H9 (cell line): Measurements from ENCODE around the gene POF1B. TPM values are rescaled to one million over a fixed set of nuclear protein-coding genes. Genes with fewer than 3 reads are reported as not detected.

Experiments used
- DNase-seq: peaks from one replicate; pipeline ENCODE4 v3.0.0-alpha.2; 2017
- H2AFZ ChIP-seq: one replicate; pipeline ENCODE4 v1.6.1; 2013; ENCODE audit warnings: mild to moderate bottlenecking, low read length, control low read depth, moderate library complexity
- H2AK5ac ChIP-seq: 2 replicates; pipeline ENCODE4 v1.6.1; 2013; ENCODE audit warnings: low read length, control low read depth, mixed read lengths; ENCODE audit not compliant: insufficient read length
- H2BK120ac ChIP-seq: one replicate; pipeline ENCODE4 v1.6.1; 2013; ENCODE audit warnings: low read depth, mild to moderate bottlenecking, low read length, control low read depth, inconsistent platforms; ENCODE audit not compliant: poor library complexity, severe bottlenecking
- H2BK12ac ChIP-seq: 2 replicates; pipeline ENCODE4 v1.6.1; 2013; ENCODE audit warnings: low read length, control low read depth, mixed read lengths, low read depth; ENCODE audit not compliant: insufficient read length
- H2BK15ac ChIP-seq: 2 replicates; pipeline ENCODE4 v1.6.1; 2013; ENCODE audit warnings: low read depth, low read length, control low read depth
- H2BK20ac ChIP-seq: one replicate; pipeline ENCODE4 v1.6.1; 2013; ENCODE audit warnings: low read depth, mild to moderate bottlenecking, low read length, control low read depth, inconsistent platforms; ENCODE audit not compliant: poor library complexity, severe bottlenecking
- H2BK5ac ChIP-seq: 2 replicates; pipeline ENCODE4 v1.6.1; 2013; ENCODE audit warnings: low read length, control low read depth, mixed read lengths; ENCODE audit not compliant: insufficient read length
- H3K14ac ChIP-seq: 2 replicates; pipeline ENCODE4 v1.6.1; 2013; ENCODE audit warnings: low read length, control low read depth; ENCODE audit not compliant: insufficient read depth
- H3K18ac ChIP-seq: 2 replicates; pipeline ENCODE4 v1.6.1; 2013; ENCODE audit warnings: low read depth, mild to moderate bottlenecking, mixed read lengths, low read length, control low read depth; ENCODE audit not compliant: insufficient read length
- H3K23ac ChIP-seq: 2 replicates; pipeline ENCODE4 v1.6.1; 2013; ENCODE audit warnings: low read length, control low read depth, mixed read lengths, low read depth; ENCODE audit not compliant: insufficient read length
- H3K23me2 ChIP-seq: 2 replicates; pipeline ENCODE4 v1.6.1; 2013; ENCODE audit warnings: low read depth, mild to moderate bottlenecking, mixed read lengths, low read length, control low read depth; ENCODE audit not compliant: insufficient read length, poor library complexity, severe bottlenecking
- H3K27ac ChIP-seq: 2 replicates; pipeline ENCODE4 v1.5.1; 2013; ENCODE audit warnings: low read length, control low read depth, mixed read lengths, low read depth; ENCODE audit not compliant: insufficient read length
- H3K27me3 ChIP-seq: 2 replicates; pipeline ENCODE4 v1.6.1; 2013; ENCODE audit warnings: low read length, control low read depth, inconsistent platforms; ENCODE audit not compliant: insufficient read depth
- H3K4ac ChIP-seq: 2 replicates; pipeline ENCODE4 v1.6.1; 2013; ENCODE audit warnings: low read depth, mild to moderate bottlenecking, control low read depth, inconsistent platforms, low read length, moderate library complexity
- H3K4me1 ChIP-seq: 2 replicates; pipeline ENCODE4 v1.6.1; 2013; ENCODE audit warnings: low read length, control low read depth, inconsistent platforms; ENCODE audit not compliant: insufficient read depth
- H3K4me2 ChIP-seq: 2 replicates; pipeline ENCODE4 v1.6.1; 2013; ENCODE audit warnings: low read length, control low read depth, mixed read lengths; ENCODE audit not compliant: insufficient read length, insufficient read depth
- H3K56ac ChIP-seq: 2 replicates; pipeline ENCODE4 v1.6.1; 2013; ENCODE audit warnings: low read depth, mild to moderate bottlenecking, mixed read lengths, low read length, control low read depth; ENCODE audit not compliant: insufficient read length
- H3K79me1 ChIP-seq: 2 replicates; pipeline ENCODE4 v1.6.1; 2013; ENCODE audit warnings: low read depth, mild to moderate bottlenecking, moderate library complexity, low read length, control low read depth, inconsistent platforms; ENCODE audit not compliant: insufficient read depth, poor library complexity, severe bottlenecking
- H3K79me2 ChIP-seq: 2 replicates; pipeline ENCODE4 v1.6.1; 2013; ENCODE audit warnings: low read length, control low read depth, inconsistent platforms; ENCODE audit not compliant: insufficient read depth
- H3K9ac ChIP-seq: 2 replicates; pipeline ENCODE4 v1.6.1; 2013; ENCODE audit warnings: low read length, control low read depth, mixed read lengths; ENCODE audit not compliant: insufficient read length; ENCODE audit errors: extremely low read depth
- H3K9me3 ChIP-seq: one replicate; pipeline ENCODE4 v1.6.1; 2013; ENCODE audit warnings: low read depth, low read length, inconsistent platforms; ENCODE audit not compliant: control insufficient read depth
- H3T11ph ChIP-seq: one replicate; pipeline ENCODE4 v1.6.1; 2013; ENCODE audit warnings: mild to moderate bottlenecking, low read length, control low read depth, inconsistent platforms
- H4K20me1 ChIP-seq: one replicate; pipeline ENCODE4 v1.6.1; 2013; ENCODE audit not compliant: control insufficient read depth, insufficient read length, insufficient read depth
- H4K5ac ChIP-seq: 2 replicates; pipeline ENCODE4 v1.6.1; 2013; ENCODE audit warnings: low read depth, mild to moderate bottlenecking, mixed read lengths, low read length, control low read depth; ENCODE audit not compliant: insufficient read length
- H4K8ac ChIP-seq: replicated peaks from 2 replicates; pipeline ENCODE4 v1.6.1; 2013; ENCODE audit warnings: low read length, control low read depth, mixed read lengths, low read depth; ENCODE audit not compliant: insufficient read length
- H4K91ac ChIP-seq: 2 replicates; pipeline ENCODE4 v1.6.1; 2013; ENCODE audit warnings: low read depth, mild to moderate bottlenecking, moderate library complexity, mixed read lengths, low read length, control low read depth; ENCODE audit not compliant: insufficient read length
- H3K27ac Mint-ChIP-seq, 3 experiments: 2 replicates in 2 of 3; 3 replicates in 1 of 3; pipeline ENCODE4 v1.8.0; 2020 to 2021; ENCODE audit warnings: mixed read lengths in 3 of 3, mild to moderate bottlenecking in 1 of 3, moderate library complexity in 1 of 3
- H3K27me3 Mint-ChIP-seq: 2 replicates; pipeline ENCODE4 v1.8.0; 2021; ENCODE audit warnings: low read depth, mild to moderate bottlenecking, moderate library complexity, mixed read lengths
- H3K36me3 Mint-ChIP-seq, 3 experiments: 2 replicates in 2 of 3; 3 replicates in 1 of 3; pipeline ENCODE4 v1.8.0; 2020 to 2021; ENCODE audit warnings: low read depth in 3 of 3, mixed read lengths in 3 of 3; ENCODE audit not compliant: insufficient read depth in 1 of 3
- H3K4me1 Mint-ChIP-seq, 2 experiments: 2 replicates each; pipeline ENCODE4 v1.8.0; 2020; ENCODE audit warnings: mixed read lengths in 2 of 2
- H3K4me3 Mint-ChIP-seq, 2 experiments: 2 replicates in 1 of 2; 3 replicates in 1 of 2; pipeline ENCODE4 v1.8.0; 2020 to 2021; ENCODE audit warnings: mild to moderate bottlenecking in 2 of 2, mixed read lengths in 2 of 2, moderate library complexity in 1 of 2
- H3K9me3 Mint-ChIP-seq, 2 experiments: 2 replicates in 1 of 2; 3 replicates in 1 of 2; pipeline ENCODE4 v1.8.0; 2020; ENCODE audit warnings: mild to moderate bottlenecking in 2 of 2, mixed read lengths in 2 of 2, moderate library complexity in 1 of 2
- WGBS: extraction: QIAGEN DNeasy Blood & Tissue Kit; methylation state at CpG from one replicate; pipeline ENCODE4 v1.1.7; 2013; ENCODE audit warnings: missing lambda C conversion rate, low lambda C conversion rate, mixed read lengths; ENCODE audit not compliant: insufficient read length; ENCODE audit errors: extremely low coverage; 5-methylcytosine and 5-hydroxymethylcytosine counted together
- total RNA-seq: library from RNA; stranded (reverse); gene quantifications from 2 replicates; pipeline ENCODE4 v1.2.1, GENCODE V29; 2021
- TF ChIP-seq, protein P1 (sequence below): fragments of 200-600 bp; sonication (generic); conservative IDR thresholded peaks from 3 replicates; pipeline ENCODE4 v1.8.0; 2021; ENCODE audit warnings: antibody characterized with exemption, mild to moderate bottlenecking

POF1B gene
- total RNA-seq, 1 experiment from 2014 or later, result not detected

DNA sequence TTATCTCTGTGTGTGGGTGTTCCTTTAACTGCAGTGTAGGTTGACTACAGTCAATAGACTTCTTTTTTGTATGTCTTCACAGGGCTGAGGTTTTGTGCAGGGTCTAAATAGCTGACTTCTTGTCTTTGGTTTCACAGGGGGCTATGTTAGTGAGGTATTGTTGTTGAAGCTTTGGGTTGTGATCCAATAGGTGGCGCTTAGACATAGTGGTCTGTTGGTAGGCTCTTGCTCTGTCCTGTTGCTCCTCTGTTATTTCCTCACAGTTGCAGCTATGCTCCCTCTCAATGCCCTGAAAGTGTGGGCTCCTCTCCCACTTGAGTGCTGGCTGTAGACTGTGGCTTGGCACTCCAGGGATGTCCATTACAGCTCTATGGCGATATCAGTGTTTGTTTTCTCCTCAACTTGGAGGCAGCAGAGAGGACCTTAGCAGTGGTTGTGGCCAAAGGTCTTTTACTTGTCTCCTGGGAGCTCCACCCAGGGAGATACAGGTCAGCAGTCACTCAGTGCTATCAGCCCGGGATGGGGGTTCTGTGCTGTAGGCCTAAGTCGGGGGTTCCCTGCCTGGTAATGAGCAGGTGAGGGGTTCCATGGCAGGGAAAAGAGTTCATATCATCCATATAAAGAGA is 14.0 kb downstream of the POF1B start:
- Mint-ChIP-seq H3K9me3 (peaks cover 56 to 67% of the 10 kb centered on the region in 2 experiments), H3K27me3 (peaks cover 5% of the 10 kb centered on the region; the same call in 1 of the 2 replicates), H3K4me3 (no peak overlapping the region), H3K27ac (no peak overlapping the region), H3K4me1 (no peaks in the 10 kb centered on the region), H3K36me3 (peaks cover 0 to 1% (median 0%) of the 10 kb centered on the region in 3 experiments; a peak in 1 of 7 replicates)
- Histone ChIP-seq H3K14ac (no peak overlapping the region), H3T11ph (no peak overlapping the region), H3K9ac (no peak overlapping the region), H3K27ac (no peak overlapping the region), H3K23me2 (no peaks in the 10 kb centered on the region), H2BK15ac (no peak overlapping the region), H4K91ac (no peak overlapping the region), H3K56ac (no peak overlapping the region), H2BK120ac (no peak overlapping the region), H3K79me1 (no peaks in the 10 kb centered on the region), H2BK12ac (no peak overlapping the region), H3K23ac (no peak overlapping the region), H3K9me3 (no peaks in the 10 kb centered on the region), H3K4me2 (no peak overlapping the region), H3K18ac (no peak overlapping the region), H4K20me1 (no peaks in the 10 kb centered on the region), H4K8ac (no peak overlapping the region), H3K79me2 (no peaks in the 10 kb centered on the region), H2AK5ac (no peak overlapping the region), H3K4ac (no peak overlapping the region), H2BK5ac (no peak overlapping the region), H3K27me3 (no peaks in the 10 kb centered on the region), H2AFZ (no peak overlapping the region), H3K4me1 (no peaks in the 10 kb centered on the region), H4K5ac (no peak overlapping the region), H2BK20ac (no peak overlapping the region)
- WGBS, result no CpG with 5 or more reads among the region's 4 CpGs
- DNase-seq, result peak; percentile 38
- TF ChIP-seq, protein P1, sequence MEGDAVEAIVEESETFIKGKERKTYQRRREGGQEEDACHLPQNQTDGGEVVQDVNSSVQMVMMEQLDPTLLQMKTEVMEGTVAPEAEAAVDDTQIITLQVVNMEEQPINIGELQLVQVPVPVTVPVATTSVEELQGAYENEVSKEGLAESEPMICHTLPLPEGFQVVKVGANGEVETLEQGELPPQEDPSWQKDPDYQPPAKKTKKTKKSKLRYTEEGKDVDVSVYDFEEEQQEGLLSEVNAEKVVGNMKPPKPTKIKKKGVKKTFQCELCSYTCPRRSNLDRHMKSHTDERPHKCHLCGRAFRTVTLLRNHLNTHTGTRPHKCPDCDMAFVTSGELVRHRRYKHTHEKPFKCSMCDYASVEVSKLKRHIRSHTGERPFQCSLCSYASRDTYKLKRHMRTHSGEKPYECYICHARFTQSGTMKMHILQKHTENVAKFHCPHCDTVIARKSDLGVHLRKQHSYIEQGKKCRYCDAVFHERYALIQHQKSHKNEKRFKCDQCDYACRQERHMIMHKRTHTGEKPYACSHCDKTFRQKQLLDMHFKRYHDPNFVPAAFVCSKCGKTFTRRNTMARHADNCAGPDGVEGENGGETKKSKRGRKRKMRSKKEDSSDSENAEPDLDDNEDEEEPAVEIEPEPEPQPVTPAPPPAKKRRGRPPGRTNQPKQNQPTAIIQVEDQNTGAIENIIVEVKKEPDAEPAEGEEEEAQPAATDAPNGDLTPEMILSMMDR, result peak; percentile 48; the same call in 2 of the 3 replicates
